ENCODE measurements around the gene PCDHA1. TPM values are rescaled to one million over a fixed set of nuclear protein-coding genes. Genes with fewer than 3 reads are reported as not detected.

The PCDHA1 gene
- total RNA-seq, 3 donors from 2014 or later (not counting 1 experiment from before 2014, with no cell fraction given): not detected

- intact Hi-C loops (cut with micrococcal nuclease): no loop called here
- DNase-seq (no peak), ATAC-seq (no peak)
- no peak overlapping the region for H3K27ac Mint-ChIP-seq
- WGBS (ENCODE audit: insufficient coverage): 100% methylated on average over 1 of the region's 1 CpG
- H3K4me3 Mint-ChIP-seq: no peak overlapping the region
- no peaks in the 10 kb centered on the region for H3K4me1 Mint-ChIP-seq
- no peaks in the 10 kb centered on the region for H3K36me3 Mint-ChIP-seq
- no peak for TF ChIP-seq CTCF (IDR thresholded peaks at IDR 0.05)
- Histone ChIP-seq H3K9me3 (ENCODE audit: control insufficient read depth, insufficient read depth, low read length) (no peaks in the 10 kb centered on the region), H3K27me3 (ENCODE audit: control insufficient read depth, insufficient read depth, low read length) (peaks cover 2% of the 10 kb centered on the region), H3K36me3 (ENCODE audit: control insufficient read depth, insufficient read depth, low read length) (no peaks in the 10 kb centered on the region), H3K4me3 (ENCODE audit: low read length) (no peak overlapping the region), H3K27ac (ENCODE audit: low read length) (no peak overlapping the region), H3K4me1 (ENCODE audit: control insufficient read depth, insufficient read depth, low read length) (no peaks in the 10 kb centered on the region)
- H3K27me3 Mint-ChIP-seq (ENCODE audit: low read depth in 2 of 2): peaks cover 12 to 21% of the 10 kb centered on the region in 2 donors
- peaks cover 0 to 4% of the 10 kb centered on the region in 2 donors for H3K9me3 Mint-ChIP-seq
These were observed 176.2 kb downstream of the PCDHA1 start for GRCh38 chr5:140962190-140962589.

- Histone ChIP-seq H3K4me1 (ENCODE audit: control insufficient read depth, insufficient read depth, low read length) (no peaks in the 10 kb centered on the region), H3K27ac (ENCODE audit: low read length) (no peak overlapping the region), H3K9me3 (ENCODE audit: control insufficient read depth, insufficient read depth, low read length) (no peaks in the 10 kb centered on the region), H3K4me3 (ENCODE audit: low read length) (no peak overlapping the region), H3K36me3 (ENCODE audit: control insufficient read depth, insufficient read depth, low read length) (no peaks in the 10 kb centered on the region), H3K27me3 (ENCODE audit: control insufficient read depth, insufficient read depth, low read length) (peaks cover 4% of the 10 kb centered on the region)
- Mint-ChIP-seq H3K9me3 (peaks cover 0 to 4% of the 10 kb centered on the region in 2 donors), H3K4me3 (no peak overlapping the region), H3K27ac (no peak overlapping the region), H3K4me1 (no peaks in the 10 kb centered on the region), H3K36me3 (no peaks in the 10 kb centered on the region), H3K27me3 (ENCODE audit: low read depth in 2 of 2) (peaks cover 12 to 21% of the 10 kb centered on the region in 2 donors)
- WGBS (ENCODE audit: insufficient coverage): 83% methylated on average over 1 of the region's 3 CpGs
- TF ChIP-seq CTCF (IDR thresholded peaks at IDR 0.05): no peak
- ATAC-seq (no peak), DNase-seq (no peak)
- intact Hi-C loops (cut with micrococcal nuclease): no loop called here
These were observed 178.4 kb downstream of the PCDHA1 start for GRCh38 chr5:140964356-140964755.

- DNase-seq (no peak), ATAC-seq (no peak)
- no peaks in the 10 kb centered on the region for H3K4me1 ChIP-seq (ENCODE audit: control insufficient read depth, insufficient read depth, low read length)
- H3K4me3 ChIP-seq (ENCODE audit: low read length): no peak overlapping the region
- Mint-ChIP-seq H3K27ac (no peak overlapping the region), H3K36me3 (no peaks in the 10 kb centered on the region), H3K4me3 (no peak overlapping the region), H3K4me1 (no peaks in the 10 kb centered on the region), H3K27me3 (ENCODE audit: low read depth in 2 of 2) (peaks cover 12 to 21% of the 10 kb centered on the region in 2 donors), H3K9me3 (peaks cover 0 to 4% of the 10 kb centered on the region in 2 donors)
- no peaks in the 10 kb centered on the region for H3K36me3 ChIP-seq (ENCODE audit: control insufficient read depth, insufficient read depth, low read length)
- 7% methylated on average over 9 of the region's 9 CpGs for WGBS (ENCODE audit: insufficient coverage)
- TF ChIP-seq CTCF (IDR thresholded peaks at IDR 0.05): no peak
- peaks cover 4% of the 10 kb centered on the region for H3K27me3 ChIP-seq (ENCODE audit: control insufficient read depth, insufficient read depth, low read length)
- no peak overlapping the region for H3K27ac ChIP-seq (ENCODE audit: low read length)
- intact Hi-C loops (cut with micrococcal nuclease): no loop called here
- H3K9me3 ChIP-seq (ENCODE audit: control insufficient read depth, insufficient read depth, low read length): no peaks in the 10 kb centered on the region
These were observed 180.0 kb downstream of the PCDHA1 start for GRCh38 chr5:140965905-140966292.
